SHP77 (cell line): ENCODE data around the gene KANSL3.
"Not testable (repeated sequence)": the region's sequence is repeated elsewhere in the genome, so short reads cannot be mapped to it uniquely, and the experiment has no call there.

ENCODE experiments used
- DNase-seq, 2 experiments: peaks; one replicate each; lab custom pipeline; 2025; lab: John Stamatoyannopoulos, UW

KANSL3 gene

DNA sequence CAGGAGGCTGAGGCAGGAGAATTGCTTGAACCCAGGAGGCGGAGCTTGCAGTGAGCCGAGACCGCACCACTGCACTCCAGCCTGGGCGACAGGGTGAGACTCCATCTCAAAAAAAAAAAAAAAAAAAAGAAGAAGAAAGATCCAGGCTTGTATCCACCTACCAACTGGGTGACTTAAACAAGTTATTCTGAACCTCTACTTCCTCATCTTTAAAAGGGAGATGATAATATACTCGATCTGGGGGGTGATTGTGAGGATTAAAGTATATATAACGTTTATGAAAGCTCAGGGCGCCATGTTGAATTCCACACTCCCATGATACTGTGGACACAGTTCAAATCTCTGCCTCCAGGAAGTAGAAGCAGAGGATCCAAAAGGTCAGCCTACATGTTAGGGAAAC is 16.7 kb upstream of the KANSL3 start:
- not testable (repeated sequence) for DNase-seq

- no peak for DNase-seq
These were observed 13.7 kb upstream of the KANSL3 start for GRCh38 chr2:96651793-96652192.

DNA sequence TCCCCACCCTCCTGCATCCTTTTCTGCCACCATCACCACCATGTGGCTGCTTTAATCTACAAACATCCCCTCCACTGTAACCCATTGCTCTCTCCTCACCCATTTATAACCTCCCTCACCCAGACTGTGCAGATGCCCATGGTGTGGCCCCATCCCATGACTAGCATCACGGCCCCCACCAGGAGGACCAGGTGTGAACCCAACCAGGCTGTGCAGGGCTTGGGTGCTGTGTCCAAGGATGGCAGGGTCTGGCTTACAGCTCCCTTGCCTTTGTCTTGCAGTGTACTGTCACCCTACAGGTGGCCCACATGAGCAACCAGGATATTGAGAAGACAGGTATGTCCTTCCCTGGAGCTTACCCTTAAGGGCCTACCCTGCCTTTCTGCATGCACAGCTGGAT is 11.2 kb upstream of the KANSL3 start:
- DNase-seq = no peak

DNA sequence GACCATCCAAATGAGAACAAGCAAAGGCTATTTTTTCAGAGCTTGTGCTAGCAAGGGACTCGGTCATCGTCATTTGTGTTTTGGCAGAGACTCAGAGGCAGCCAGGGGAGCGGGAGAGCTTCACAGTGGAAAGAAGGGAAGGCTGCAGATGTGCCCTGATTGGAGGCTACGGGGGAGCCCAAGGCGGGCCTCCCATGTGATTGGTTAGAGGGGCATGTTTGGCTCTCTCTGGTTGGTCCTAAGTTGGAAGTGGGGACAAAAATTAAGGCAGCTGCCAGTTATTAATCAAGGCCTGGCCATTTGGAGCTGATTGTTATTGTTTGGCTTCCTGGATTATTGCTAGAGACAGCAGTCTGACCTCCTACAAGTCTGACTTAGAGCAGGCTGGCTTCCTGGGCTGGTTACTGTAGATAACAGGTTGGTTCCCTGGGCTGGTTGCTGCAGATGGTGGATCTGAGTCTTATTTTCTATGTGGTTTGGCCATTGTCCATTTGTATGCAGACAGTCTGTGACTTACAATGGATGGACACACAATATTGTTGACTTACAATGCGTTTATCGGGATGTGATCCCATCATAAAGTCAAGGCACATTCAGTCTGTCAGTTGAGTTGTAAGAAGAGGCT is 10.3 kb upstream of the KANSL3 start:
- DNase-seq = no peak

- no peak for DNase-seq
These were observed 9.6 kb upstream of the KANSL3 start for GRCh38 chr2:96647681-96648080.

DNA sequence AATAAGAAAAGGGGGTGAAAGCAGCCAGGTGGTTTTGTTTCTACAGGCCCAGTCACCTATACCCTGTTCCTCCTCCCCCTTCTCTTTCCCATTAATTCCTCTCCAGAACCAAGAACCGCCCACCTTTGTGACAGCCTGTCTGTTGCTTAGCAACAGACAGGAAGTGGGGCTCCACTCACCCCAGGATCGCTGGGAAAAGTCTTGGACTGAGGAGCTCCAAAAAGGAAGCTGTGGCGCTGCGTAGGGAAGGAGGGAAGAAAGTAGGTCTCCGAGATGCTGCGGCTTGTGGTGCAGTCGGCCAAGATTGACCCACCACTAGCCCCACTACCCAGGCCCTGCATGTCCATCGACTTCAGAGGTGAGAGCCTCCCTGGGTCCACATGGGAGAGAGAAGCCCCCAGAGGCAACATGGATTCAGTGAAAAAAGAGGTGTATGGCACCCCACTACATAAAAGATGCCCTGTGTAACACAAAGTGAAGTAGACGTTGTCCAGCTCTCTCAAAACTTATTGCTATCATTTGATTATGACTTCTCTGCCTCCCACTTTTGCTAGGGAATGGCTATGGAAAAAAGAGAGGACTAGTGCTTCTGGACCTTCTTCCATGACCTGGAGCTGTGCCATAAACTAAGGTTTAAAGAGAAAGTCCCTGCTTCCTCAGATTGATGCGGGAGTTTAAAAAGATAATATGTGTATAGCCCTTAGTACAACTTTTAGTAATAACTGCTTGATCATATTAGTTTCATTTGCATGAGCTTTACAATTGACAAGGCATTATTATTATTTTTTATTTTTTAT is 4.7 kb upstream of the KANSL3 start, which contains the start of gene FER1L5:
FER1L5 (plus strand) TSS at position 201 of the 797 bp plus-strand sequence; CDS start at position 274, 73 bp downstream.
- no peak for DNase-seq

GRCh38 chr2:96637385-96638143 is 548 bp downstream of the KANSL3 start:
- peak; percentile 49 to 62 for DNase-seq

GRCh38 chr2:96636551-96637171 is 1.5 kb downstream of the KANSL3 start:
- no peak for DNase-seq

- DNase-seq = no peak
These were observed 4.5 kb downstream of the KANSL3 start for GRCh38 chr2:96633641-96634040.

DNA sequence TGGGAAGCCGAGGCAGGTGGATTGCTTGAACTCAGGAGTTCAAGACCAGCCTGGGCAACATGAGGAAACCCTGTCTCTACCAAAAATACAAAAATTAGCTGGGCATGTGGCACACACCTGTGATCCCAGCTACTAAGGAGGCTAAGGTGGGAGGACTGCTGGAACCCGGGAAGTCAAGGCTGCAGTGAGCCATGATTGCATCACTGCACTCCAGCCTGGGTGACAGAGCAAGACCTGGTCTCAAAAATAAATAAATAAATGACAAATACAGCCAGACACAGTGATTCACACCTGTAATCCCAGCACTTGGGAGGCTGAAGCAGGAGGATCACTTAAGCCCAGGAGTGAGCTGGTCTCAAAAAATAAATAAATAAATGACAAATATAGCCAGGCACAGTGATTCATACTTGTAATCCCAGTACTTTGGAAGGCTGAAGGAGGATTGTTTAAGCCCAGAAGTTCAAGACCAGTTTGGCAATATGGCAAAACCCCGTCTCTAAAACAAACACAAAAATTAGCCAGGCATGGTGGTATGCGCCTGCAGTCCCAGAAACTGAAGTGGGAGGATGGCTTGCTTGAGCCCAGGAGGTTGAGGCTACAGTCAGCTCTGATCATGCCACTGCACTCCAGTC is 6.2 kb downstream of the KANSL3 start:
- DNase-seq = no peak

DNA sequence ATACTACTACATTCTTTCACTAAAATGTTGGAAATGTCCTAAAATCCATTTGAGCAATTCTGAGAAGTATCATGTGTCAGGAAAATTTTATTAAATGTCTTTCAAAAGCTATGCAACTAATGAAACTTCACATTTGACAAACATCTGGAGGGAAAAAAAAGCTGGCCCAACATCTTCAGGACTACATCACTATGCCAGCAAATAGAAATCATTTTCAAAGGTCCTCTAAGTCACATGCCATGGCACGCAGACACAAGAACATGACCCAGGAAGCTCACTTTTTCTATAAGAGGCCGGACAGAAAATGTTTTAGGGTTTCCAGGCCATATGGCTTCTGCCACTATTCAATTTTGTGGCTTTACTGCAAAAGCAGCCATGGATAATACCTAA is 11.6 kb downstream of the KANSL3 start:
- no peak for DNase-seq

- DNase-seq = no peak
These were observed 12.2 kb downstream of the KANSL3 start for GRCh38 chr2:96625571-96626552.

GRCh38 chr2:96623116-96623515 is 15.0 kb downstream of the KANSL3 start:
- no peak for DNase-seq

- no peak for DNase-seq
These were observed 15.6 kb downstream of the KANSL3 start for GRCh38 chr2:96622544-96622943.

- DNase-seq = no peak
These were observed 19.4 kb downstream of the KANSL3 start for GRCh38 chr2:96618596-96619283.

GRCh38 chr2:96617012-96617411 is 21.1 kb downstream of the KANSL3 start:
- DNase-seq = no peak

GRCh38 chr2:96616535-96616934 is 21.6 kb downstream of the KANSL3 start:
- no peak for DNase-seq

DNA sequence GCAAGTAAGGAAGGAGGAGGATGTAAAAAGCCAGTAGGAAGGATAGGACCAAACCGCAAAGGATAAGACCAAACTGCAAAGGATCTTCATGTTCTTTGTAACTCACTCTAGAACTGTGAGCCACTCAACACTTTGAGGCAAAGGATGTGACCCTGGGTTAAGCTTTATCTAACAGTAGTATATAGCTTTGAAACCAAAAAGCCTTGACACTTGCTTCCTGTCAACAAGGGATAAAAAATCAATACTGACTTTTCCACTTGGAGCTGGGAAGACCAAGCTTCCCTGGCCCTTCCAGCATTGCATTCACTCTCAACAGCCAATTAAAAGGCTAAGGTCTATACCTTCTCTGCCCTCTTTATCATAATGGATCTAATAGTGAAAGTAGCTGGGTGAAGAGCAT is 22.0 kb downstream of the KANSL3 start:
- no peak for DNase-seq

DNA sequence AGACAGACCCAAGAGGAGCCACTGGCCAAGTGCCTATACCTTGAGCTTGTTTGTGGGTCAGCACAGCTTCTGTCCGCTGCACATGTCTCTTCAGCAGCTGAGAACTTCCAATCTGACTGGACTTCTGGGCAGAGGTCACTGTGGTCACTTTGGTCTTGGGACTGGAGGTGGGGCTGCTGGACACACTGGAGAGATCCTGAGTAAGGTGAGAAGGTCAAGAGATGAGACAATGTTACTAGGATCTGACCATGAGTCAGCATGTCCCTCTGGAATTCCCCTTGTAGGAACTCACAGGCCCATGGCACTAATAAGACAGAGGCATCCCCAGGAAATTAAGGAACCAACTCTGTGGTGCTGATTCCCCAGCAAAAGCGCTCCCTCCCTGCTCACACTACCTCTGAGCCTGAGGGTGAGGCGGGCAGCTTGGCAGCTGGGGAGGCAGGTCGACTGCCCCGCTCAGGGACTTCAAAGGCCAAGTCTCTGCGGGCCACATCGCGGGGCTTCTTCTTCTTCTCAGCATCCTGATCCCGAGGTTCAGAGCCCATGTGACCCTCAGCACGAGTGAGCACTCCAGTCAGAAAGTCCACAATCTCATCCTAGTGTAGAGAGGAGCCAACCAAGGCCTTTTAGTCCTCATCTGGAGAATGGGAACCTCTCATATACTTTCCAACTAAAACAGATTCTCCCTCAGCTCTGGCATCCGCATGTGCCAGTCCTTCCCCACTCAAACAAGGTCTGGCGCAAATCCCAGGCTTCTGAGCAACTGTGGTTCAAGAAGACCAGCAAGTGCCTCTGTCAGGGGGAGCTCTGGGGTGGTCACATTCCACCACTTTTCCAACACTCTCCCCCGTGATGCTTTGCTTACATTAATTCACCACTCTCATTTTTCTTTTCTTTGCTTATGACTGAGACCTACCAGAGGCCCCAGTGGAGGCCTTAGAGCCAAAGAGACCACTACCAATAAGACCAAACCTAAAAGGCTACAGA is 29.4 kb downstream of the KANSL3 start:
- DNase-seq = no peak
